Measurements from ENCODE around the gene DIS3L2. TPM values are rescaled to one million over a fixed set of nuclear protein-coding genes. Genes with fewer than 3 reads are reported as not detected.

The DIS3L2 gene
- total and polyA plus RNA-seq, 2 of the 8 experiments (the other 6 are each of a cell fraction or from before 2014, with no cell fraction given) = 11.5 to 21.6 TPM

DNA sequence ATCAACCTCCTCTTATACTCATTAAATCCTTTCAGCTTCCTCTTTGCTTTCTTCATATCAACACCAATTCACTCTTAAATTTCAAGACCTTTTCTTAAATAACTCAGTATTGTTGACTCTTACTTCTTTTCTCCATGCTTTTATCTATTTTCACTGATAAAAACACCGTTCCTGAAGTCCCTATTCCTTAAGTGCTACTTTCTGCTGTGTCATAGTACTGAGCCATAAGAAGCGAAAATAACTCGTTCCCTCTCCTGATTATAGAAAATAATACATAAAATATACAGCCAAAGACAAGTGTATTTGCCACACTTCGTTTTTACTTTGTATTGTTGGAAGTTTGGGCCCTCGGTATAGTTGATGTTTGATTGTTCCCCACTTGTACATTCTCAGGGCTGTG is 181.0 kb downstream of the DIS3L2 start (continued):
- TF ChIP-seq, protein P1, sequence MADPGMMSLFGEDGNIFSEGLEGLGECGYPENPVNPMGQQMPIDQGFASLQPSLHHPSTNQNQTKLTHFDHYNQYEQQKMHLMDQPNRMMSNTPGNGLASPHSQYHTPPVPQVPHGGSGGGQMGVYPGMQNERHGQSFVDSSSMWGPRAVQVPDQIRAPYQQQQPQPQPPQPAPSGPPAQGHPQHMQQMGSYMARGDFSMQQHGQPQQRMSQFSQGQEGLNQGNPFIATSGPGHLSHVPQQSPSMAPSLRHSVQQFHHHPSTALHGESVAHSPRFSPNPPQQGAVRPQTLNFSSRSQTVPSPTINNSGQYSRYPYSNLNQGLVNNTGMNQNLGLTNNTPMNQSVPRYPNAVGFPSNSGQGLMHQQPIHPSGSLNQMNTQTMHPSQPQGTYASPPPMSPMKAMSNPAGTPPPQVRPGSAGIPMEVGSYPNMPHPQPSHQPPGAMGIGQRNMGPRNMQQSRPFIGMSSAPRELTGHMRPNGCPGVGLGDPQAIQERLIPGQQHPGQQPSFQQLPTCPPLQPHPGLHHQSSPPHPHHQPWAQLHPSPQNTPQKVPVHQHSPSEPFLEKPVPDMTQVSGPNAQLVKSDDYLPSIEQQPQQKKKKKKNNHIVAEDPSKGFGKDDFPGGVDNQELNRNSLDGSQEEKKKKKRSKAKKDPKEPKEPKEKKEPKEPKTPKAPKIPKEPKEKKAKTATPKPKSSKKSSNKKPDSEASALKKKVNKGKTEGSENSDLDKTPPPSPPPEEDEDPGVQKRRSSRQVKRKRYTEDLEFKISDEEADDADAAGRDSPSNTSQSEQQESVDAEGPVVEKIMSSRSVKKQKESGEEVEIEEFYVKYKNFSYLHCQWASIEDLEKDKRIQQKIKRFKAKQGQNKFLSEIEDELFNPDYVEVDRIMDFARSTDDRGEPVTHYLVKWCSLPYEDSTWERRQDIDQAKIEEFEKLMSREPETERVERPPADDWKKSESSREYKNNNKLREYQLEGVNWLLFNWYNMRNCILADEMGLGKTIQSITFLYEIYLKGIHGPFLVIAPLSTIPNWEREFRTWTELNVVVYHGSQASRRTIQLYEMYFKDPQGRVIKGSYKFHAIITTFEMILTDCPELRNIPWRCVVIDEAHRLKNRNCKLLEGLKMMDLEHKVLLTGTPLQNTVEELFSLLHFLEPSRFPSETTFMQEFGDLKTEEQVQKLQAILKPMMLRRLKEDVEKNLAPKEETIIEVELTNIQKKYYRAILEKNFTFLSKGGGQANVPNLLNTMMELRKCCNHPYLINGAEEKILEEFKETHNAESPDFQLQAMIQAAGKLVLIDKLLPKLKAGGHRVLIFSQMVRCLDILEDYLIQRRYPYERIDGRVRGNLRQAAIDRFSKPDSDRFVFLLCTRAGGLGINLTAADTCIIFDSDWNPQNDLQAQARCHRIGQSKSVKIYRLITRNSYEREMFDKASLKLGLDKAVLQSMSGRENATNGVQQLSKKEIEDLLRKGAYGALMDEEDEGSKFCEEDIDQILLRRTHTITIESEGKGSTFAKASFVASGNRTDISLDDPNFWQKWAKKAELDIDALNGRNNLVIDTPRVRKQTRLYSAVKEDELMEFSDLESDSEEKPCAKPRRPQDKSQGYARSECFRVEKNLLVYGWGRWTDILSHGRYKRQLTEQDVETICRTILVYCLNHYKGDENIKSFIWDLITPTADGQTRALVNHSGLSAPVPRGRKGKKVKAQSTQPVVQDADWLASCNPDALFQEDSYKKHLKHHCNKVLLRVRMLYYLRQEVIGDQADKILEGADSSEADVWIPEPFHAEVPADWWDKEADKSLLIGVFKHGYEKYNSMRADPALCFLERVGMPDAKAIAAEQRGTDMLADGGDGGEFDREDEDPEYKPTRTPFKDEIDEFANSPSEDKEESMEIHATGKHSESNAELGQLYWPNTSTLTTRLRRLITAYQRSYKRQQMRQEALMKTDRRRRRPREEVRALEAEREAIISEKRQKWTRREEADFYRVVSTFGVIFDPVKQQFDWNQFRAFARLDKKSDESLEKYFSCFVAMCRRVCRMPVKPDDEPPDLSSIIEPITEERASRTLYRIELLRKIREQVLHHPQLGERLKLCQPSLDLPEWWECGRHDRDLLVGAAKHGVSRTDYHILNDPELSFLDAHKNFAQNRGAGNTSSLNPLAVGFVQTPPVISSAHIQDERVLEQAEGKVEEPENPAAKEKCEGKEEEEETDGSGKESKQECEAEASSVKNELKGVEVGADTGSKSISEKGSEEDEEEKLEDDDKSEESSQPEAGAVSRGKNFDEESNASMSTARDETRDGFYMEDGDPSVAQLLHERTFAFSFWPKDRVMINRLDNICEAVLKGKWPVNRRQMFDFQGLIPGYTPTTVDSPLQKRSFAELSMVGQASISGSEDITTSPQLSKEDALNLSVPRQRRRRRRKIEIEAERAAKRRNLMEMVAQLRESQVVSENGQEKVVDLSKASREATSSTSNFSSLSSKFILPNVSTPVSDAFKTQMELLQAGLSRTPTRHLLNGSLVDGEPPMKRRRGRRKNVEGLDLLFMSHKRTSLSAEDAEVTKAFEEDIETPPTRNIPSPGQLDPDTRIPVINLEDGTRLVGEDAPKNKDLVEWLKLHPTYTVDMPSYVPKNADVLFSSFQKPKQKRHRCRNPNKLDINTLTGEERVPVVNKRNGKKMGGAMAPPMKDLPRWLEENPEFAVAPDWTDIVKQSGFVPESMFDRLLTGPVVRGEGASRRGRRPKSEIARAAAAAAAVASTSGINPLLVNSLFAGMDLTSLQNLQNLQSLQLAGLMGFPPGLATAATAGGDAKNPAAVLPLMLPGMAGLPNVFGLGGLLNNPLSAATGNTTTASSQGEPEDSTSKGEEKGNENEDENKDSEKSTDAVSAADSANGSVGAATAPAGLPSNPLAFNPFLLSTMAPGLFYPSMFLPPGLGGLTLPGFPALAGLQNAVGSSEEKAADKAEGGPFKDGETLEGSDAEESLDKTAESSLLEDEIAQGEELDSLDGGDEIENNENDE (IDR thresholded peaks at IDR 0.05; ENCODE audit: insufficient replicate concordance, low read length) = no peak
- TF ChIP-seq MAX (IDR thresholded peaks at IDR 0.05) = no peak
- TF ChIP-seq CREB1 (IDR thresholded peaks at IDR 0.05) = no peak
- no peak for TF ChIP-seq RBBP5 (IDR thresholded peaks at IDR 0.05; ENCODE audit: borderline replicate concordance, low read depth, low read length)
- TF ChIP-seq HDAC6 (IDR thresholded peaks at IDR 0.05; ENCODE audit: low read depth, low read length) = no peak
- TF ChIP-seq NANOG (IDR thresholded peaks at IDR 0.05; ENCODE audit: insufficient read depth, low read depth, low read length, poor library complexity, severe bottlenecking) = no peak
- no peak for TF ChIP-seq CHD1 (IDR thresholded peaks at IDR 0.05; ENCODE audit: low read depth, low read length)
- TF ChIP-seq TAF7 (optimal IDR thresholded peaks at IDR 0.05; ENCODE audit: borderline replicate concordance, low read depth, low read length) = no peak

Data from H1 (cell line).